ENCODE data around the gene SPP2.
A peak's percentile ranks its signal among the peaks of the same experiment; 100 is the strongest.

Gene SPP2, protein sequence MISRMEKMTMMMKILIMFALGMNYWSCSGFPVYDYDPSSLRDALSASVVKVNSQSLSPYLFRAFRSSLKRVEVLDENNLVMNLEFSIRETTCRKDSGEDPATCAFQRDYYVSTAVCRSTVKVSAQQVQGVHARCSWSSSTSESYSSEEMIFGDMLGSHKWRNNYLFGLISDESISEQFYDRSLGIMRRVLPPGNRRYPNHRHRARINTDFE

DNA sequence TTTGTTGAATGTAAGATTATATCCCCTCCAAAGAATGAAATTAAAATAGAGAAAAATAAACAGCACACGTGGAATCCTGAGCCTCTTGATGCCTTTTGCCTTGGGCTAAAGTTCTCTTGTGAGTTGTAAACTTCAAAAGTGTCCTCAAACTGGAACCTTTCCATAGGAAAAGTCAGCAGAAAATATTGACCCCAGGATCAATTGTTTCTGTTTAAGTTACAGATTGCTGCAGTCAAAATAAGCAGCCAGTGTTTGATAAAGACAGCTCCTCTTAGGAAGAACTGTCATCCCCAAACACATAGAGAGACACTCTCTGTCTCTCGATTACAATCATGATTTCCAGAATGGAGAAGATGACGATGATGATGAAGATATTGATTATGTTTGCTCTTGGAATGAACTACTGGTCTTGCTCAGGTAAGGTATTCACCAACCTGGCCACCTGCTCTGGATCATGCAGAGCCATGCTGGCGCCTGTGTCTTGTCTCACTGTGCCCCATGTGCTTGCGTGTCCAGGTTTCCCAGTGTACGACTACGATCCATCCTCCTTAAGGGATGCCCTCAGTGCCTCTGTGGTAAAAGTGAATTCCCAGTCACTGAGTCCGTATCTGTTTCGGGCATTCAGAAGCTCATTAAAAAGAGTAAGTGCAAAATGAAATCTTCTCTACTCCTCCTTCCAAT, at the start of gene SPP2:
TSS of gene SPP2 (plus strand) at position 248 of the 681 bp plus-strand sequence. CDS start at position 333, 85 bp downstream.
- no peak for DNase-seq

DNA sequence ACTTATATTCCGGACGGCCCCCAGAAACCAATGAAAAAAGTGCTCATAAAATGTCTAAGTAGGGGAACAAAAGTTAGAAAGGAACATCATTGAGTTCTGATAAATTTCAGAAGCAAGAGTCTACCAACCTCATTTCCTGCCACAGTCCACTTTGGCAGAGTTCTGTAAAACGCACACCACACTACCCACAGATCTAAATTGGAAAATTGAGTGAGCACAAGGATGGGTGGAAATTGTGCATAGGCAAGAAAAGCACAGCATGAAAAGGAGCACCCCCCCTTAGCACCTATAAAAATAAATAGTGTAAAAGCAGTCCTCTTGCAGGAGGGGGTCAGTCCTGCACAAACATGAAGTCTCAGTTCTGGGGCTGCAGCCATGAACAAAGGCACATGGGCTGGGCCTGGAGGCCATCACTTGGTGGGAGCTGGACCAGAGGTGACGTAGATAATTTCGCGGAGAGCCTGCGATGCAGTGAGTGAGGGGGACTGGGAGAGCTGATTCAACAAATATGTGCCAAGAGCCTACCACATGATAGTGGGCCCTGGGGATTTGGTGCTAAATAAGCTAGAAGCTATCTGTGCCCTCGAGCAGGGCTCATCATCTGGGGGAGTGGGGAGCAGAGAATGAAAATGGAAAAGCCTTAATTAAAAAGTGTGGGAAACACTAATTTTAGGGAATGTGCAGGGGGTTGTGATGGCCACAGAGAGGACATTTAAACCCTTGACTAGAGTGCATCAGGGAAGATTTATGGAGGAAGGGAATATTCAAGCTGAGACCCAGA, 48.9 kb upstream of the SPP2 start:
- no peak for DNase-seq

GRCh38 chr2:234002281-234002680, 48.2 kb upstream of the SPP2 start:
- DNase-seq, result no peak

- peak in 1 of 2 experiments; percentile 4 for DNase-seq
Measured at GRCh38 chr2:234003972-234004617, 46.4 kb upstream of the SPP2 start.

GRCh38 chr2:234005126-234005525, 45.4 kb upstream of the SPP2 start:
- no peak for DNase-seq

DNA sequence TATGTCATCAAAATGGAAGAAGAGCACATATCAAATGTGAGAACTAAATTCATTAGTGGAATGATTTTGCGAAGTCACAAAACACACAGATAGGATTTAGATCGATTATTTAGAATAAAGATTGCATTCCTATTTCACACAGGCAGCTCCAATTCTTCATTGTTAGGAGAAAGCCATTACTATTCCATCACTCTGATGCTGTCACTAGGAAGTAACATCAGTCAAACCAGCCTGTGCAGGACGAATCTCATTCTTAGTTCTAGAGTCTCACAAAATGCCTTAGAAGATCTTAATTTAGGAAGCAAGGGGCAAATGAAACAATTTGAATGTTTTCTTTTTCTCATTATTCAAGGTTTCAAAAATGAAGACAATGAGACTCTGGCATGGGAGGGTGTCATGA, 44.0 kb upstream of the SPP2 start:
- DNase-seq, result no peak

DNA sequence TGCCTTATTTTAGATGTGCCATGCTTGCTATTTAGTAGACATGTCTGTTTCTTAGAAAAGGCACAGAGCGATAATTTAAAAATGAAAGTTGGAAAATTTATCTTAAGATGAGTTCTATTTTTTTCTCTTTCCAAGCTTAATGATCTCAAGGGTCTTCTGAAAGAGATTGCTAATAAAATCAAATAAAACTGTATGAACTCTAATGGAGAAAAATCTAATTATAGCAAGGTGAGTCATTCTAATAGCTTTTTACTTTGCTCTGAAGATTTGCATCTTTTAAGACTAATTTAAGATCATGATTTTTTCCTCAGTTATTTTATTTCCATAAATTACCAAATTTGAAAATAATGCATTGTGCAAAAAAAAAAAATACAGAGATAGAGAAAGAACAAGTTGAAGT, 36.1 kb upstream of the SPP2 start:
- no peak for DNase-seq

GRCh38 chr2:234015861-234016260, 34.6 kb upstream of the SPP2 start:
- no peak for DNase-seq

GRCh38 chr2:234019896-234020295, 30.6 kb upstream of the SPP2 start:
- DNase-seq, result no peak

GRCh38 chr2:234020332-234020731, 30.2 kb upstream of the SPP2 start:
- no peak for DNase-seq

GRCh38 chr2:234022424-234022823, 28.1 kb upstream of the SPP2 start:
- DNase-seq, result no peak

DNA sequence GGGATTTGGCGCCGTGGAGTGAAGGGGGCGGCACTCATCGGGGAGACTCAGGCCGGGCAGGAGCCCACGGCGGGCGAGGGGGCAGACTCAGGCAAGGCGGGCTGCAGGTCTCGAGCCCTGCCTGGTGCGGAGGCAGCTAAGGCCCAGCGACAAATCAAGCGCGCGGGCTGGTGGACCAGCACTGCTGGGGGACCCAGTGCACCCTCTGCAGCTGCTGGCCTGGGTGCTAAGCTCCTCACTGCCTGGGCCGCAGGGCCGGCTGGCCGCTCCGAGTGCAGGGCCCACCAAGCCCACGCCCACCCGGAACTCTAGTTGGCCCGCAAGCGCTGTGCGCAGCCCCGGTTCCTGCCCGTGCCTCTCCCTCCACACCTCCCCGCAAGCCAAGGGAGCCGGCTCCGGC, 26.2 kb upstream of the SPP2 start:
- DNase-seq, result no peak

- DNase-seq, result no peak
Measured at GRCh38 chr2:234025466-234025865, 25.0 kb upstream of the SPP2 start.

DNA sequence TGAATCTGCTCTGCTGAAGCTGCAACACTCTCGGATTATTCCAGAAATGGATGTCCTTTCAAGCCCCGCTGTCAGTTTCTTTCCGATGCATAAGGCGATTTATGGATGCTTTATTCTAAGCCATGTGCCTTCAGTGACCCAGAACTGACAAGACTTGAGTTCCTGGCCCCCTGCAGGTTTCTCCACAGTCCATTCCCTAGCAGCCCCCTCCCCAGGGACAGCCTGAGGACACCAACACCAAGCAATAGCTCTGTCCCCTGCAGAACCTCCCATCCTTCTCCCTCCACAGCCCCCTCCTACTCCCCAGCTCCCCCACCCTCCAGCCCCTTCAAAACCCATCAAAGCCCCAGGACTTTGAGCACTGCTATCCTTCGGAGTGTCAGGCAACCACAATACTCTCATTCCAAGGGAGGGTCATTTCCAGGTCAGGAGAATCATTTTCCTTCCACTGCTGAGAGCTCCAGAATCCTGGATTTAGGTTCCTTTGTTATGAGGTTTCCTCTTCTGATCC, 24.6 kb upstream of the SPP2 start:
- no peak for DNase-seq

DNA sequence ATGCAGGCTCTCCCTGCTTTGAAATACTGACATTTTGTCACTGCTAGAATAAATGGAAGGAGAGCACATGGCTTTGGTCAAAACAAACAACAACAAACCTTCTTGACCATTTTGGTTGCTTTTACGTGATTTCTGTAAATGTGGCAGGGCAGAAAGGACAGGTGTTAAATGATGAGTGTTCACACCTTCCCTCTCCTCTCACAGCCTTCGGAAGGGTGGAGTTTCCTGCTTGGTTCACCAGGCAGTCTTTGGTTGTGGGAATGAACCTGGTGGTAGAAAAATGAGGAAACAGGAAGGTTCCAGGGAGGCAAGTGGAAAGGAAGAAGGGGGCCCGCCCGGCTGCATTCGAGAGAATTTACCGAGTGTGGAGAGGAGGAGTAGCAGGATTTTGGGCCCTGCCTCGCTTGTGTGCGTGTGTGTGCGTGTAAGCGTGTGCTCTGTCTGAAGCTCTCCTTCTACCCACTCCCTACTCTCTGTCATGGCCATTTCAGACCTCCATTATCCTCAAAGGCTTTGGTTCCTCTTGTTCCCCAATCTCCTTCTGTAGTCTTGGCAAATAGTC, 23.7 kb upstream of the SPP2 start:
- no peak for DNase-seq

- no peak for DNase-seq
Measured at GRCh38 chr2:234027641-234028040, 22.9 kb upstream of the SPP2 start.

DNA sequence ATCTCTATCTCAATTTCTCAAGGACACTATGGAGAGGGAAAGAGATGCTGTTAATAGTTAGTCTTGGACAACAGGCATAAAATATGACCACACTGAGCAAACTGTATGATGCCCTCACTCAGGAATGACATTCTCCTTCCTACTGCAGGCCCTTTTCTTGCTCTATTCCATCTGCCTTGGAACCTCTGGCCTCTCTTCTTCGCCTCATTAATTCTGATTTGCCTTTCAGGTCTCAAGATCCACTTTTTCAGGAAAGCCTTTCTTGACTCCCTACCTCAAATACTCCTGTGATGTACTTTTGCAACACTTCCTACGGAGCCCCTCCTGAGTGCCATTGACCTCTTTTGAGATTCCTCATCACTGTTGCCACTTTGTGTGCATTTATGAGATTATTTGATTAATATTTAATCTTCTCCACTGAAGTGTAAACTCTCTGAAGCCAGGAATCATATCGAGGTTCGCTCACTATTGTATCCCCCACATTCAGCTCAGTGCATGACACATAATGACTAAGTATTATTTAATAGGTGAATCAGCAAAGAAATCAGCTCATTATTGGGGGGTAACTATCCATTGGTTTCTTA, 21.3 kb upstream of the SPP2 start:
- no peak for DNase-seq

GRCh38 chr2:234031207-234031606, 19.3 kb upstream of the SPP2 start:
- no peak for DNase-seq

DNA sequence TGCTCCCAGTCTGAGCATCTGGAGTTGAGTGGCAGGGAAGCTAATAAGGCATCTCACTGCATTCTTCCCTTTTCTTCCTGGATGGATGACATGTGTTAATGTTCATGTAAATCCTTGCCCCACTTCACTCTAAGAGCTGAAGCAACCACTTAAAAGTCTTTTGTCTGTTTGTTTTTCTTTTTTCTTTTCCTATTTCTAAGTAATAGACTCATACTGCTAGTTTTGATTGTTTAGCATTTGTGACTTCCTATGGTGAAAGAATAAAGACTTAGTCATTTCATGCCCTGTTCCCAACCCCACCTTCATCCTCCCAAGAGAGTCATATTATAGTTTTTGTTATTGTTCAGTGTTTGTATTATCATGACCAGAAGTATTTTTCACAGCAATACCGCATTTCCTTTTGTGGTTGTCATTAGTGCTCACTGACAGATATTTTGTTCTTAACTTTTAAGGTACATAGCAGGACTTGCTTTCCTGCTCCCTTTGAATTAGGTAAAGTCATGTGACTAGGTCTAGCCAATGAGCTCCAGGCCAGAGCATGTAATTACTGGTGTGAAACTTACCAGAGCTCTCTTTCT, 18.1 kb upstream of the SPP2 start:
- DNase-seq, result no peak

DNA sequence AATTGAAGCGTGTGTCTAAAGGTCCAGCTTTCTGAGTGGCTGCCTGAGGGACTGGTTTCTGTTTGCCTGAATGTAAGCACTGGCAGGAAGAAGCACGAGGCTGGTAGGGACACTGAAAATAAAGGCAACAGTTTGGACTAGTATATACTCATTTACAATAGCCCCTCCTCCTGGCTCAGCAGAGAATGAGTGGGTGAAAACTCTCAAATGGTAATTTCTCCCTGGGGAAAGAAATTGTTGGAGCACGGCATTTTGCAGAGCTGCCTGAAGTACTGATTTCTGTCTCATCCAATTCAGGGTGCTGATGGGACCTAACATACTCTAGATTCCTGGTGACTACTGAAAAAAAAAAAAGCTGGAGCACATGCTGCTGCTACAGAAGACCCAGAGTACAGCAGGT, 17.3 kb upstream of the SPP2 start:
- no peak for DNase-seq

GRCh38 chr2:234033885-234034284, 16.6 kb upstream of the SPP2 start:
- DNase-seq, result no peak

All from activated CD4-positive, alpha-beta T cell treated with anti-CD3 and anti-CD28 coated beads, Interleukin-2, amount 50 U/mL, for 4 hours (primary cell).